Stimulated activated CD8-positive, alpha-beta memory T cell treated with anti-CD3 and anti-CD28 coated beads, Interleukin-15, amount 100 ng/mL, for 48 hours (primary cell): Measurements from ENCODE around the gene APOM.
A peak's percentile ranks its signal among the peaks of the same experiment; 100 is the strongest.

ENCODE experiments used
- DNase-seq, 2 donors: peaks; one replicate each; pipeline ENCODE4 v3.0.0-alpha.2; 2020; ENCODE audit warnings: low read depth in 2 of 2

APOM gene

GRCh38 chr6:31655349-31656237 lies at the start of gene APOM:
Gene APOM (plus strand): TSS chr6:31655894. CDS start chr6:31655967, 73 bp downstream.
- no peak for DNase-seq

GRCh38 chr6:31607317-31607716 lies 48.4 kb upstream of the APOM start:
- no peak for DNase-seq

GRCh38 chr6:31609519-31610406 lies 45.9 kb upstream of the APOM start:
- DNase-seq: no peak

GRCh38 chr6:31610968-31611367 lies 44.7 kb upstream of the APOM start:
- DNase-seq: no peak

- DNase-seq: no peak
Observed at GRCh38 chr6:31614075-31614619, 41.5 kb upstream of the APOM start.

GRCh38 chr6:31614684-31615578 lies 40.8 kb upstream of the APOM start, which contains the start of gene AIF1:
Gene AIF1 (plus strand): TSS chr6:31615234. CDS start chr6:31615330, 96 bp downstream.
- no peak for DNase-seq

GRCh38 chr6:31615748-31616147 lies 39.9 kb upstream of the APOM start:
- DNase-seq: no peak

- no peak for DNase-seq
Observed at GRCh38 chr6:31617010-31617409, 38.7 kb upstream of the APOM start.

GRCh38 chr6:31619805-31620585 lies 35.7 kb upstream of the APOM start:
- DNase-seq: peak; percentile 96 to 97

GRCh38 chr6:31620586-31621319 lies 34.9 kb upstream of the APOM start, which contains the start of gene PRRC2A:
Gene PRRC2A (plus strand): TSS chr6:31620715. CDS start chr6:31622790, 2,075 bp downstream.
- peak in 1 of 2 donors; percentile 93 for DNase-seq

- DNase-seq: no peak
Observed at GRCh38 chr6:31621320-31621939, 34.3 kb upstream of the APOM start.

GRCh38 chr6:31621991-31622390 lies 33.7 kb upstream of the APOM start:
- no peak for DNase-seq

GRCh38 chr6:31622684-31623091 lies 33.0 kb upstream of the APOM start:
- DNase-seq: no peak

GRCh38 chr6:31624070-31624469 lies 31.6 kb upstream of the APOM start:
- no peak for DNase-seq

- DNase-seq: no peak
Observed at GRCh38 chr6:31626952-31627351, 28.7 kb upstream of the APOM start.

GRCh38 chr6:31627690-31628287 lies 27.9 kb upstream of the APOM start:
- DNase-seq: no peak

- no peak for DNase-seq
Observed at GRCh38 chr6:31629014-31629413, 26.7 kb upstream of the APOM start.

GRCh38 chr6:31630177-31630934 lies 25.3 kb upstream of the APOM start:
- no peak for DNase-seq
